HepG2 (cell line): ENCODE measurements around the gene ZAR1L. TPM values are rescaled to one million over a fixed set of nuclear protein-coding genes. Genes with fewer than 3 reads are reported as not detected.

Experiments used
- ATAC-seq: fragments of 200-7000 bp; cut with Tn5 transposase; 3 replicates; pipeline ENCODE4 v1.9.1; 2020; ENCODE audit warnings: mild to moderate bottlenecking, moderate library complexity
- BruUV-seq: library from RNA; stranded (reverse); fragments of 400-500 nt; replicated peaks from 2 replicates; lab custom pipeline; 2021; lab: Mats Ljungman, UMichigan
- CTCF ChIA-PET: fragments of 300-600 bp; formaldehyde crosslinking; extraction: SDS; loops from one replicate; lab custom pipeline; 2021; ENCODE audit warnings: low total read pairs, inconsistent platforms, low intra/inter-chr PET ratio; lab: Yijun Ruan, JAX
- POLR2A ChIA-PET: fragments of 350-600 bp; sonication (Branson Sonifier 250); formaldehyde crosslinking; loops from one replicate; lab custom pipeline; 2020; ENCODE audit warnings: antibody characterized with exemption, inconsistent platforms; lab: Yijun Ruan, JAX
- DNase-seq: peaks from one replicate; pipeline ENCODE4 v3.0.0-alpha.2; 2015; ENCODE audit warnings: low spot score
- FAIRE-seq: peaks from 3 replicates; lab custom pipeline; 2011; peaks lifted over from hg19 to GRCh38; lab: Jason Lieb, UNC
- H2AFZ ChIP-seq: one replicate; pipeline ENCODE4 v1.6.1; 2011; ENCODE audit warnings: low read length, inconsistent platforms
- H3K27ac ChIP-seq: fragments of 300-600 bp; 3 replicates; pipeline ENCODE4 v1.8.0; 2011; ENCODE audit warnings: mixed run types, mild to moderate bottlenecking, mixed read lengths, low read length, inconsistent platforms; ENCODE audit not compliant: insufficient read depth; ENCODE audit errors: extremely low read length
- H3K27me3 ChIP-seq, 2 experiments: fragments of 200-600 bp in 1 of 2; 2 replicates in 1 of 2; 3 replicates in 1 of 2; pipeline versions ENCODE4 v1.6.0 to v1.8.0; 2011; ENCODE audit warnings: low read length in 2 of 2, mild to moderate bottlenecking in 2 of 2, moderate library complexity in 2 of 2, inconsistent platforms in 1 of 2; ENCODE audit not compliant: insufficient read depth in 2 of 2, control insufficient read depth in 1 of 2
- H3K36me3 ChIP-seq, 2 experiments: fragments of 200-600 bp in 1 of 2; replicated peaks in 1 of 2; 2 replicates in 1 of 2; 3 replicates in 1 of 2; pipeline versions ENCODE4 v1.5.1 to v1.8.0; 2011; ENCODE audit warnings: low read length in 2 of 2, inconsistent platforms in 1 of 2; ENCODE audit not compliant: insufficient read depth in 2 of 2, control insufficient read depth in 1 of 2
- H3K4me1 ChIP-seq: 2 replicates; pipeline ENCODE4 v1.5.1; 2012; ENCODE audit warnings: low read length, inconsistent platforms; ENCODE audit not compliant: insufficient read depth
- H3K4me2 ChIP-seq: 2 replicates; pipeline ENCODE4 v1.6.0; 2011; ENCODE audit warnings: low read depth, low read length, inconsistent platforms
- H3K4me3 ChIP-seq, 3 experiments: fragments of 200-600 bp in 1 of 3; sonication (generic), shearing (Covaris generic) in 1 of 3; replicated peaks in 1 of 3; 2 replicates each; pipeline ENCODE4 v1.5.1; 2011 to 2016; ENCODE audit warnings: low read length in 3 of 3, inconsistent platforms in 2 of 3, low read depth in 2 of 3, mild to moderate bottlenecking in 2 of 3, control low read depth in 1 of 3, mixed read lengths in 1 of 3; ENCODE audit not compliant: insufficient read depth in 1 of 3
- H3K79me2 ChIP-seq: one replicate; pipeline ENCODE4 v1.6.1; 2011; ENCODE audit warnings: low read length, inconsistent platforms; ENCODE audit not compliant: insufficient read depth
- H3K9ac ChIP-seq: 2 replicates; pipeline ENCODE4 v1.6.0; 2011; ENCODE audit warnings: mild to moderate bottlenecking, low read depth, low read length, inconsistent platforms; ENCODE audit not compliant: insufficient read depth
- H3K9me3 ChIP-seq: 2 replicates; pipeline ENCODE4 v1.5.1; 2012; ENCODE audit warnings: mild to moderate bottlenecking, low read length
- H4K20me1 ChIP-seq: 2 replicates; pipeline ENCODE4 v1.6.0; 2011; ENCODE audit warnings: inconsistent platforms, mild to moderate bottlenecking, low read length, moderate library complexity; ENCODE audit not compliant: insufficient read depth
- ARID2 ChIP-seq: sonication (generic); formaldehyde crosslinking; IDR thresholded peaks from 2 replicates; pipeline ENCODE4 v1.8.1; 2022; ENCODE audit warnings: mild to moderate bottlenecking, missing genetic modification reagents, borderline replicate concordance
- GRHL1 ChIP-seq: sonication (generic); formaldehyde crosslinking; conservative IDR thresholded peaks from 2 replicates; pipeline ENCODE4 v1.8.0; 2022; ENCODE audit warnings: missing genetic modification reagents
- HDAC1 ChIP-seq: sonication (generic); formaldehyde crosslinking; IDR thresholded peaks from 2 replicates; pipeline ENCODE4 v1.5.1; 2020; ENCODE audit warnings: mild to moderate bottlenecking, missing genetic modification reagents
- MED8 ChIP-seq: sonication (generic); formaldehyde crosslinking; IDR thresholded peaks from 2 replicates; pipeline ENCODE4 v1.8.1; 2023; ENCODE audit warnings: mild to moderate bottlenecking, missing genetic modification reagents; ENCODE audit not compliant: insufficient replicate concordance
- PAWR ChIP-seq: sonication (generic); formaldehyde crosslinking; IDR thresholded peaks from 2 replicates; pipeline ENCODE4 v1.4.0; 2020; ENCODE audit warnings: missing genetic modification reagents, mild to moderate bottlenecking, borderline replicate concordance
- PHF21A ChIP-seq: sonication (generic); formaldehyde crosslinking; IDR thresholded peaks from 2 replicates; pipeline ENCODE4 v1.5.0; 2020; ENCODE audit warnings: mild to moderate bottlenecking, missing genetic modification reagents
- POGZ ChIP-seq: sonication (generic); formaldehyde crosslinking; IDR thresholded peaks from 2 replicates; pipeline ENCODE4 v1.4.0; 2020; ENCODE audit warnings: mild to moderate bottlenecking, missing genetic modification reagents
- ZBTB8A ChIP-seq: sonication (generic); formaldehyde crosslinking; IDR thresholded peaks from 2 replicates; pipeline ENCODE4 v1.4.0; 2020; ENCODE audit warnings: mild to moderate bottlenecking, low read depth, missing genetic modification reagents, borderline replicate concordance
- ZNF17 ChIP-seq: sonication (generic); formaldehyde crosslinking; IDR thresholded peaks from 2 replicates; pipeline ENCODE4 v1.5.0; 2020; ENCODE audit warnings: mild to moderate bottlenecking, missing genetic modification reagents
- ZNF234 ChIP-seq: sonication (generic); formaldehyde crosslinking; conservative IDR thresholded peaks from 2 replicates; pipeline ENCODE4 v1.5.1; 2020; ENCODE audit warnings: mild to moderate bottlenecking, missing genetic modification reagents
- ZNF547 ChIP-seq: sonication (generic); formaldehyde crosslinking; IDR thresholded peaks from 2 replicates; pipeline ENCODE4 v1.5.1; 2020; ENCODE audit warnings: mild to moderate bottlenecking, missing genetic modification reagents
- ZNF737 ChIP-seq: sonication (generic); formaldehyde crosslinking; IDR thresholded peaks from 2 replicates; pipeline ENCODE4 v1.5.0; 2020; ENCODE audit warnings: missing genetic modification reagents, mild to moderate bottlenecking, borderline replicate concordance
- ZNF772 ChIP-seq: sonication (generic); formaldehyde crosslinking; IDR thresholded peaks from 2 replicates; pipeline ENCODE4 v1.5.0; 2020; ENCODE audit warnings: mild to moderate bottlenecking, missing genetic modification reagents
- in situ Hi-C: cut with HindIII; loops from 2 replicates; pipeline ENCODE4 v1.10.0; 2017; ENCODE audit warnings: low pct_unique_long_range_greater_than_20kb; ENCODE audit not compliant: extremely low pct_ligation_motif_present
- intact Hi-C: fragments of 100-400 bp; cut with micrococcal nuclease; formaldehyde crosslinking; loops from one replicate; pipeline ENCODE4 v1.10.0; 2022; ENCODE audit not compliant: unreplicated experiment
- polyA plus RNA-seq, 8 experiments: library from polyadenylated mRNA; depleted of rRNA in 3 of 8; stranded (reverse) in 7 of 8; unstranded in 1 of 8; fragments of >200 nt; fragmentation: Illumina TruSeq in 4 of 8; extraction: Trizol in 4 of 8; gene quantifications; 2 replicates each; pipeline versions ENCODE4 v1.2.1 to v1.2.3, GENCODE V29; 2011 to 2016; ENCODE audit warnings: low read depth in 4 of 8, missing spikeins in 1 of 8, mixed read lengths in 1 of 8; ENCODE audit not compliant: insufficient read depth in 1 of 8
- total RNA-seq, 5 experiments: library from RNA; depleted of rRNA; stranded (reverse); fragments of >200 nt; fragmentation: Illumina TruSeq; extraction: Trizol; gene quantifications; 2 replicates each; pipeline ENCODE4 v1.2.3, GENCODE V29; 2016; ENCODE audit warnings: low read depth in 1 of 5
- TF ChIP-seq, protein P1 (sequence below): sonication (generic); formaldehyde crosslinking; IDR thresholded peaks from 2 replicates; pipeline ENCODE4 v1.5.0; 2020; ENCODE audit warnings: mild to moderate bottlenecking, missing genetic modification reagents
- TF ChIP-seq, protein P2 (sequence below): sonication (generic); formaldehyde crosslinking; IDR thresholded peaks from 2 replicates; pipeline ENCODE4 v1.4.0; 2020; ENCODE audit warnings: mild to moderate bottlenecking, missing genetic modification reagents
- TF ChIP-seq, protein P3 (sequence below): sonication (generic); formaldehyde crosslinking; IDR thresholded peaks from 2 replicates; pipeline ENCODE4 v1.8.1; 2023; ENCODE audit warnings: missing genetic modification reagents, inconsistent platforms, borderline replicate concordance
- TF ChIP-seq, protein P4 (sequence below): sonication (generic); formaldehyde crosslinking; IDR thresholded peaks from 2 replicates; pipeline ENCODE4 v1.8.0; 2022; ENCODE audit warnings: mild to moderate bottlenecking, missing genetic modification reagents

Gene ZAR1L
- total and polyA plus RNA-seq, 2 of the 13 experiments (the other 11 are each of a cell fraction or from before 2014, with no cell fraction given): 0.09 TPM; not detected in 1

DNA sequence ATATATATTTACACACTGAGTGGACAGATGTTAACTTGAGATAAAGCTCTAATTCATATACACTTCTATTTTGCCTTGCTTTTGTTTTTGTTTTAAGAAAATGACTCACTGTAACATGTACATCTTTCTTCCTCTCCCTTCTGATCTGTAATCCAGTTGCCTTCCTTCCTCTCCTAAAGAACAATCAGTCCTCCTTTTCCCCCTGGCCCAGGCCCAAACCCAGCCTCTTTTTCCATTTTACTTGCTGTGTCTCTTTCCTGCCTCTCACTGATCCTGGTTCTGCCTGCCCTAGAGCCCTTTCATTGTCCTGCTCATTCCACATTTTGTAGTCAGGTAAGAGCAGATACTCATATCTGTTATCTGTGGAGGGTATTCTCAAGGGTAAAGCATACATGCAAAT is 50.8 kb downstream of the ZAR1L start:
- peak overlapping the region; percentile 71 for H3K27ac ChIP-seq
- no peaks in the 10 kb centered on the region for H3K79me2 ChIP-seq
- no peaks in the 10 kb centered on the region for H3K9me3 ChIP-seq
- H3K36me3 ChIP-seq: no peaks in the 10 kb centered on the region; a peak in 1 of 5 replicates
- ChIA-PET POLR2A (interaction anchor here (2.4 kb wide), 1 partner anchor 9 kb away, joined by 16 read pairs; no protein-coding TSS in a partner anchor), CTCF (no interaction called here)
- no peak overlapping the region for H3K4me3 ChIP-seq
- intact Hi-C loops: no loop called here
- H4K20me1 ChIP-seq: no peaks in the 10 kb centered on the region
- FAIRE-seq (no peak), DNase-seq (no peak), ATAC-seq (no peak)
- no TSS peak for BruUV-seq
- peaks cover 78% of the 10 kb centered on the region for H3K4me1 ChIP-seq
- no peak overlapping the region; the same call in 1 of the 2 replicates for H3K9ac ChIP-seq
- no peak overlapping the region for H3K4me2 ChIP-seq
- H3K27me3 ChIP-seq: no peaks in the 10 kb centered on the region
- H2AFZ ChIP-seq: no peak overlapping the region
- in situ Hi-C loops: no loop called here
- TF ChIP-seq PHF21A (CRISPR knock-in tag) (no peak), ZNF772 (CRISPR knock-in tag) (no peak), ZNF737 (CRISPR knock-in tag) (no peak), GRHL1 (CRISPR knock-in tag) (no peak), ZNF547 (CRISPR knock-in tag) (no peak), ZBTB8A (CRISPR knock-in tag) (no peak), ZNF234 (CRISPR knock-in tag) (no peak), HDAC1 (CRISPR knock-in tag) (no peak), ARID2 (CRISPR knock-in tag) (no peak), MED8 (no peak), ZNF17 (no peak), POGZ (CRISPR knock-in tag) (no peak), PAWR (no peak)
- TF ChIP-seq, protein P1, sequence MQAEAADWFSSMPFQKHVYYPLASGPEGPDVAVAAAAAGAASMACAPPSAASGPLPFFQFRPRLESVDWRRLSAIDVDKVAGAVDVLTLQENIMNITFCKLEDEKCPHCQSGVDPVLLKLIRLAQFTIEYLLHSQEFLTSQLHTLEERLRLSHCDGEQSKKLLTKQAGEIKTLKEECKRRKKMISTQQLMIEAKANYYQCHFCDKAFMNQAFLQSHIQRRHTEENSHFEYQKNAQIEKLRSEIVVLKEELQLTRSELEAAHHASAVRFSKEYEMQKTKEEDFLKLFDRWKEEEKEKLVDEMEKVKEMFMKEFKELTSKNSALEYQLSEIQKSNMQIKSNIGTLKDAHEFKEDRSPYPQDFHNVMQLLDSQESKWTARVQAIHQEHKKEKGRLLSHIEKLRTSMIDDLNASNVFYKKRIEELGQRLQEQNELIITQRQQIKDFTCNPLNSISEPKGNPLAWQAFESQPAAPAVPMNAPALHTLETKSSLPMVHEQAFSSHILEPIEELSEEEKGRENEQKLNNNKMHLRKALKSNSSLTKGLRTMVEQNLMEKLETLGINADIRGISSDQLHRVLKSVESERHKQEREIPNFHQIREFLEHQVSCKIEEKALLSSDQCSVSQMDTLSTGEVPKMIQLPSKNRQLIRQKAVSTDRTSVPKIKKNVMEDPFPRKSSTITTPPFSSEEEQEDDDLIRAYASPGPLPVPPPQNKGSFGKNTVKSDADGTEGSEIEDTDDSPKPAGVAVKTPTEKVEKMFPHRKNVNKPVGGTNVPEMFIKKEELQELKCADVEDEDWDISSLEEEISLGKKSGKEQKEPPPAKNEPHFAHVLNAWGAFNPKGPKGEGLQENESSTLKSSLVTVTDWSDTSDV: no peak
- TF ChIP-seq, protein P2, sequence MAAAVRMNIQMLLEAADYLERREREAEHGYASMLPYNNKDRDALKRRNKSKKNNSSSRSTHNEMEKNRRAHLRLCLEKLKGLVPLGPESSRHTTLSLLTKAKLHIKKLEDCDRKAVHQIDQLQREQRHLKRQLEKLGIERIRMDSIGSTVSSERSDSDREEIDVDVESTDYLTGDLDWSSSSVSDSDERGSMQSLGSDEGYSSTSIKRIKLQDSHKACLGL (CRISPR knock-in tag): no peak
- TF ChIP-seq, protein P3, sequence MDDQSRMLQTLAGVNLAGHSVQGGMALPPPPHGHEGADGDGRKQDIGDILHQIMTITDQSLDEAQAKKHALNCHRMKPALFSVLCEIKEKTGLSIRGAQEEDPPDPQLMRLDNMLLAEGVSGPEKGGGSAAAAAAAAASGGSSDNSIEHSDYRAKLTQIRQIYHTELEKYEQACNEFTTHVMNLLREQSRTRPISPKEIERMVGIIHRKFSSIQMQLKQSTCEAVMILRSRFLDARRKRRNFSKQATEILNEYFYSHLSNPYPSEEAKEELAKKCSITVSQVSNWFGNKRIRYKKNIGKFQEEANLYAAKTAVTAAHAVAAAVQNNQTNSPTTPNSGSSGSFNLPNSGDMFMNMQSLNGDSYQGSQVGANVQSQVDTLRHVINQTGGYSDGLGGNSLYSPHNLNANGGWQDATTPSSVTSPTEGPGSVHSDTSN (CRISPR knock-in tag): no peak
- TF ChIP-seq, protein P4, sequence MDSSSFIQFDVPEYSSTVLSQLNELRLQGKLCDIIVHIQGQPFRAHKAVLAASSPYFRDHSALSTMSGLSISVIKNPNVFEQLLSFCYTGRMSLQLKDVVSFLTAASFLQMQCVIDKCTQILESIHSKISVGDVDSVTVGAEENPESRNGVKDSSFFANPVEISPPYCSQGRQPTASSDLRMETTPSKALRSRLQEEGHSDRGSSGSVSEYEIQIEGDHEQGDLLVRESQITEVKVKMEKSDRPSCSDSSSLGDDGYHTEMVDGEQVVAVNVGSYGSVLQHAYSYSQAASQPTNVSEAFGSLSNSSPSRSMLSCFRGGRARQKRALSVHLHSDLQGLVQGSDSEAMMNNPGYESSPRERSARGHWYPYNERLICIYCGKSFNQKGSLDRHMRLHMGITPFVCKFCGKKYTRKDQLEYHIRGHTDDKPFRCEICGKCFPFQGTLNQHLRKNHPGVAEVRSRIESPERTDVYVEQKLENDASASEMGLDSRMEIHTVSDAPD (CRISPR knock-in tag): no peak
